Prostate gland (tissue), 2 donors: Measurements from ENCODE around the gene ACTG1.
A peak's percentile ranks its signal among the peaks of the same experiment; 100 is the strongest.

Source experiments
- POLR2AphosphoS5 ChIP-seq: sonication (generic); formaldehyde crosslinking; IDR thresholded peaks from one replicate; pipeline ENCODE4 v1.6.1; 2017; ENCODE audit warnings: antibody characterized with exemption
- TF ChIP-seq, protein P1 (sequence below), 4 experiments: fragments of 200-600 bp in 2 of 4; fragments of 450-650 bp in 2 of 4; sonication (generic) in 2 of 4; IDR thresholded peaks; 1 replicate in 3 of 4; 2 replicates in 1 of 4; pipeline ENCODE4 v1.5.1; 2016 to 2019; ENCODE audit warnings: antibody characterized with exemption in 4 of 4, mild to moderate bottlenecking in 2 of 4, moderate library complexity in 2 of 4

DNA sequence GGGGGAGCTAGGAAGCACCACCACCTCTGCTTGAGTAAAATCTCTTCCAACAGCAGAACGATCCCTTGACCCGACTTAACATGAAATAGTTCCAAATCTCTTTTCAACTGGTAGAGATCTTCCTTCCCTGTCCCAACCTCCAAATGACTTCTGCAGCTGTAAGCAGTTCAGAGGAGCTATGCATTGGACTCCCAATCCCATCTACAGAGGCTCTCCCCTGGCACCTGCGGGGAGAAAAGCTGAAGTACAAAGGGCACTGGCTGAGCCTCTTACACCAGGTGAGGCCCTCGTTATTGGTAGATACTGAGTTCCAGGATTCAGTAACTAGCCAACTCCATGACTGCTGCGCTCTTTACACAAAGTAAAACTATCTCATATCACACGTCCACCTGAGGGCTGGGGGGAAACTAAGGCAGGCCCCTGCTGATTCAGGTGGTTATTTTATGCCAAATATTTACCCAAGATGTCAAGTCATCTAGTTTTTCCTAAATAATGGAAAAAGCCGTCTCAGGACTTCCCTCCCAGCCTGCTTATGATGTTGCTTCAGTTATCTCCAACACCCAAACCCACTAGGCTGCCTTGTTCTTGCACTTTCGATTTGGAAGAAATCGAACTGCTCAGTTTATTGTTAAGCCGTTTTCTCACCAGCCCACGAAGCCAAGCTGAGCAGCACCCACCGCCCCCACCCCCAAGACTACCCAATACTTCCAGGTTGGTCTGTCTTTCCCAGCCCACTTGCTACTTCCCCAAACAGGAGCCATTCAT, 3.2 kb downstream of the ACTG1 start:
- TF ChIP-seq, protein P1, sequence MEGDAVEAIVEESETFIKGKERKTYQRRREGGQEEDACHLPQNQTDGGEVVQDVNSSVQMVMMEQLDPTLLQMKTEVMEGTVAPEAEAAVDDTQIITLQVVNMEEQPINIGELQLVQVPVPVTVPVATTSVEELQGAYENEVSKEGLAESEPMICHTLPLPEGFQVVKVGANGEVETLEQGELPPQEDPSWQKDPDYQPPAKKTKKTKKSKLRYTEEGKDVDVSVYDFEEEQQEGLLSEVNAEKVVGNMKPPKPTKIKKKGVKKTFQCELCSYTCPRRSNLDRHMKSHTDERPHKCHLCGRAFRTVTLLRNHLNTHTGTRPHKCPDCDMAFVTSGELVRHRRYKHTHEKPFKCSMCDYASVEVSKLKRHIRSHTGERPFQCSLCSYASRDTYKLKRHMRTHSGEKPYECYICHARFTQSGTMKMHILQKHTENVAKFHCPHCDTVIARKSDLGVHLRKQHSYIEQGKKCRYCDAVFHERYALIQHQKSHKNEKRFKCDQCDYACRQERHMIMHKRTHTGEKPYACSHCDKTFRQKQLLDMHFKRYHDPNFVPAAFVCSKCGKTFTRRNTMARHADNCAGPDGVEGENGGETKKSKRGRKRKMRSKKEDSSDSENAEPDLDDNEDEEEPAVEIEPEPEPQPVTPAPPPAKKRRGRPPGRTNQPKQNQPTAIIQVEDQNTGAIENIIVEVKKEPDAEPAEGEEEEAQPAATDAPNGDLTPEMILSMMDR (IDR thresholded peaks at IDR 0.05), result no peak
- TF ChIP-seq POLR2AphosphoS5, result peak; percentile 2
